Measurements from ENCODE around the gene RNF14. TPM values are rescaled to one million over a fixed set of nuclear protein-coding genes. Genes with fewer than 3 reads are reported as not detected.

Gene RNF14
- total RNA-seq, 2 experiments from 2014 or later: 32.5 to 35.7 TPM

GRCh38 chr5:141950207-141951005 lies 18.5 kb upstream of the RNF14 start:
- no peaks in the 10 kb centered on the region for H3K27me3 Mint-ChIP-seq
- H3K9me3 Mint-ChIP-seq: no peaks in the 10 kb centered on the region
- H3K4me1 Mint-ChIP-seq: peaks cover 27% of the 10 kb centered on the region
- CTCF ChIA-PET: interaction anchor here (1.2 to 2.5 kb wide), 2 partner anchors 10 to 31 kb away, joined by 3 to 18 read pairs; no protein-coding TSS in a partner anchor
- H3K36me3 Mint-ChIP-seq (ENCODE audit: low read depth): peaks cover 3% of the 10 kb centered on the region
- H3K27ac Mint-ChIP-seq: no peak overlapping the region
- POLR2A ChIA-PET: interaction anchor here (1.1 kb wide), 1 partner anchor 27 kb away, joined by 3 read pairs; the partner anchor contains the start of gene DELE1
- H3K4me3 Mint-ChIP-seq: no peak overlapping the region
- no peak for DNase-seq

DNA sequence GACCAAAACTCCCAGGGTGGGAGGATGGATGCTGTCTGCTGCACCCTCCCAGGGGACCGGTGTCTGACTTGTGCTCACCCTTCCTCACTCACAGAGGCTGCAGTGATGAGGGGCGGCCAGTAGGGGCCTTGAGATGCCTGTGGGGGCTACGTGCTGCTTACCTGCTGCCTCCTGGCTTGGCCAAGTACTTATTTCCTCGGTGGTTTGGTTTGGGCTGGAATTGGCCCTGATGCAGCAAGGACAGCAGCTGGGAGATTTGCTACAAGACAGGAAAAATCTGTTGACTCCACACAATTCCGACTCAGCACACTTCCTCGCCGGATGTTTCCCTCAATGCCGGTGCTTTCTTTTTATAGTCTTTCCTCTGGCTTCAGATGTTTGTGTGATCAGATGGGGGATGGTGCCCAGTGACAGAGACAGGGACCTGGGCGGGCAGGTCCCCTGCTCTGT lies 17.5 kb upstream of the RNF14 start:
- H3K27ac Mint-ChIP-seq: no peak overlapping the region
- no peaks in the 10 kb centered on the region for H3K9me3 Mint-ChIP-seq
- peaks cover 3% of the 10 kb centered on the region for H3K36me3 Mint-ChIP-seq (ENCODE audit: low read depth)
- ChIA-PET CTCF (interaction anchor here (1.0 to 2.5 kb wide), 3 partner anchors 9 to 30 kb away, joined by 3 to 18 read pairs (median 3); no protein-coding TSS in a partner anchor), POLR2A (no interaction called here)
- peak; percentile 30 for DNase-seq
- H3K4me3 Mint-ChIP-seq: no peak overlapping the region
- peaks cover 27% of the 10 kb centered on the region for H3K4me1 Mint-ChIP-seq
- no peaks in the 10 kb centered on the region for H3K27me3 Mint-ChIP-seq

DNA sequence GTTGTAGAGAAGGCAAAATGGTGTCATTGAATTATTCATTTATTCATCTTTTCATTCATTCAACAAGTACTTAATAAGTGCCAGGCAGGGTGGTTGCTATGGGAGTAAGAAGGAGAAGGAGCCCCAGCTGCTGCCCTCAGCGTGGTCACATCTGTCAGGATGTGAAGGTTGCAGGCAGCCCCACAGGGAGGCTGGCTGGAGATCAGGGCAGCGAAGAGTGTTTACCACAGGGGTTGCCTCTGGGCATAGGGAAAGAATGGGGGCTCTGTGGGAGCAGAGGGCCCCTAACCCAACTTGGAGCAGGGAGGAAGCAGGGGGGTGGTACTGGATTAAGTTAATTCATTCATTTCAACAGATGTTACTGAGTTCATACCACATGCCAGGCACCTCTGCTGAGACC lies 16.9 kb upstream of the RNF14 start:
- Mint-ChIP-seq H3K4me3 (no peak overlapping the region), H3K4me1 (peaks cover 30% of the 10 kb centered on the region), H3K36me3 (ENCODE audit: low read depth) (peaks cover 3% of the 10 kb centered on the region), H3K27ac (no peak overlapping the region), H3K27me3 (no peaks in the 10 kb centered on the region), H3K9me3 (no peaks in the 10 kb centered on the region)
- ChIA-PET CTCF (interaction anchor here (1.0 to 2.5 kb wide), 2 partner anchors 8 to 16 kb away, joined by 3 to 18 read pairs; no protein-coding TSS in a partner anchor), POLR2A (interaction anchor here (0.6 to 2.9 kb wide), 2 partner anchors 10 to 17 kb away, joined by 3 to 13 read pairs; partner anchors contain the start of gene RNF14)
- DNase-seq: no peak

DNA sequence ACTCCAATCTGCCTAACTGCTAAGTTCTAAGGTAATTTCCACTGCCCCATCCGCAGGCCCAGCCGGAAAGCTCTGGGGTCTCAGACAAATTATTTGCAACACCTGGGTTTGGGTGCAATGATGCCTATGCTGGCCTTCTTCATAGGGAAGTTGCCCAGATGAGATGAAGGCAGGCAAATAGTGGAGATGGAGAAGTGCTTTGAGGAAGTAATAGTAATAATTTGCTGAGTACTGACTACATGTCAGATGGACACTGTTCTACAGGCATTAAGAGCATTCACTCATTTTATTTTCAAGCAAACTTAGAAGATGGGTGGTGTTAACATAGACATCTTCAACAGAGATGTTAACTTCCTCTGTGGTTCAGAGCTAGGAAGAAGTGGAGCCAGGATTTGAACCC lies 14.7 kb upstream of the RNF14 start:
- peaks cover 50% of the 10 kb centered on the region for H3K4me1 Mint-ChIP-seq
- no peak overlapping the region for H3K27ac Mint-ChIP-seq
- no peaks in the 10 kb centered on the region for H3K9me3 Mint-ChIP-seq
- no peaks in the 10 kb centered on the region for H3K27me3 Mint-ChIP-seq
- H3K36me3 Mint-ChIP-seq (ENCODE audit: low read depth): no peaks in the 10 kb centered on the region
- H3K4me3 Mint-ChIP-seq: no peak overlapping the region
- no peak for DNase-seq
- POLR2A ChIA-PET: interaction anchor here (1.3 to 2.9 kb wide), 4 partner anchors 13 to 271 kb away, joined by 3 to 13 read pairs (median 4); partner anchors contain the start of genes DELE1 and RNF14
- CTCF ChIA-PET: interaction anchor here (0.6 to 2.8 kb wide), 3 partner anchors 15 to 310 kb away, joined by 5 to 9 read pairs (median 7); partner anchors contain the start of gene RNF14

GRCh38 chr5:141957367-141957996 lies 11.4 kb upstream of the RNF14 start:
- ChIA-PET CTCF (interaction anchor here (3.3 to 6.9 kb wide), 6 partner anchors 13 to 264 kb away, joined by 12 to 214 read pairs (median 85); partner anchors contain the start of genes DELE1, PCDH1 and RNF14), POLR2A (interaction anchor here (1.1 to 5.1 kb wide), 11 partner anchors 9 to 265 kb away, joined by 3 to 49 read pairs (median 5); partner anchors contain the start of genes DELE1, PCDH1 and RNF14)
- peaks cover 57% of the 10 kb centered on the region for H3K4me1 Mint-ChIP-seq
- peak overlapping the region; percentile 71 for H3K4me3 Mint-ChIP-seq
- no peaks in the 10 kb centered on the region for H3K9me3 Mint-ChIP-seq
- no peaks in the 10 kb centered on the region for H3K36me3 Mint-ChIP-seq (ENCODE audit: low read depth)
- H3K27ac Mint-ChIP-seq: peak overlapping the region; percentile 80
- DNase-seq: no peak
- no peaks in the 10 kb centered on the region for H3K27me3 Mint-ChIP-seq

DNA sequence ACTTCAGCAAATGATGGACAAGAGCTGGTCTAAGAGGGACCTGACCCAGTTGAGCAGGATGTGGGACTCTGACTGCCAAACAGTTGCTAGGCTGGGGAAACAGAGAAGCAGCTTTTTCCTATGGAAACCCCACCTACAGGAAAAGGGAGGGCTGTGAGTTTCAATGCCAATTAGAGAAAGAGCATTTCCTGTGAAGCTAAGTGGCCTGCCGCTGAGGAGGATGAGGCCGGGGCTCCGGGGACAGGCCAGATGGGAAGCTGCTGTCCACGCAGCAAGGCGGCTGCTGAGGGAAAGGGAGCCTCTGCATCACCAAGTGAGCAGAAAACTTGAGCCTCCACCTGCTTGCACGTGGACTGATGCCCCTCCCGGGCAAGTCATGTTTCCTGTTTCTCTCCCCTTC lies 10.8 kb upstream of the RNF14 start, which contains the start of gene PCDH12:
PCDH12 (minus strand) TSS at position 90 of the 400 bp plus-strand sequence. CDS start 351 bp downstream, outside the sequence.
- Mint-ChIP-seq H3K36me3 (ENCODE audit: low read depth) (no peaks in the 10 kb centered on the region), H3K4me1 (peaks cover 57% of the 10 kb centered on the region), H3K27me3 (no peaks in the 10 kb centered on the region), H3K27ac (peak within 1 kb of the TSS; percentile 80), H3K4me3 (peak within 1 kb of the TSS; percentile 71), H3K9me3 (no peaks in the 10 kb centered on the region)
- CTCF ChIA-PET: interaction anchor here (1.2 to 6.9 kb wide), 7 partner anchors 12 to 264 kb away, joined by 4 to 214 read pairs (median 72); partner anchors contain the start of genes DELE1, PCDH1 and RNF14
- POLR2A ChIA-PET: interaction anchor here (0.9 to 5.1 kb wide), 13 partner anchors 10 to 266 kb away, joined by 3 to 49 read pairs (median 4); partner anchors contain the start of genes DELE1, PCDH1 and RNF14
- DNase-seq: peak; percentile 52

GRCh38 chr5:141958546-141959172 lies 10.2 kb upstream of the RNF14 start:
- peak; percentile 37 for DNase-seq
- POLR2A ChIA-PET: interaction anchor here (0.9 to 5.1 kb wide), 13 partner anchors 10 to 267 kb away, joined by 3 to 49 read pairs (median 4); partner anchors contain the start of genes DELE1, PCDH1 and RNF14
- H3K4me3 Mint-ChIP-seq: peak overlapping the region; percentile 71
- H3K27ac Mint-ChIP-seq: peak overlapping the region; percentile 80
- CTCF ChIA-PET: interaction anchor here (0.6 to 6.9 kb wide), 12 partner anchors 7 to 304 kb away, joined by 3 to 214 read pairs (median 31); partner anchors contain the start of genes DELE1, PCDH1 and RNF14
- no peaks in the 10 kb centered on the region for H3K9me3 Mint-ChIP-seq
- no peaks in the 10 kb centered on the region for H3K36me3 Mint-ChIP-seq (ENCODE audit: low read depth)
- H3K27me3 Mint-ChIP-seq: no peaks in the 10 kb centered on the region
- H3K4me1 Mint-ChIP-seq: peaks cover 57% of the 10 kb centered on the region

GRCh38 chr5:141960018-141960417 lies 8.9 kb upstream of the RNF14 start:
- H3K9me3 Mint-ChIP-seq: no peaks in the 10 kb centered on the region
- no peaks in the 10 kb centered on the region for H3K27me3 Mint-ChIP-seq
- peak; percentile 31 for DNase-seq
- peak overlapping the region; percentile 80 for H3K27ac Mint-ChIP-seq
- no peaks in the 10 kb centered on the region for H3K36me3 Mint-ChIP-seq (ENCODE audit: low read depth)
- peak overlapping the region; percentile 54 for H3K4me3 Mint-ChIP-seq
- peaks cover 51% of the 10 kb centered on the region for H3K4me1 Mint-ChIP-seq
- ChIA-PET POLR2A (interaction anchor here (0.8 to 5.1 kb wide), 16 partner anchors 9 to 308 kb away, joined by 3 to 70 read pairs (median 6); partner anchors contain the start of genes DELE1 and RNF14), CTCF (interaction anchor here (0.6 to 6.9 kb wide), 43 partner anchors 9 to 564 kb away, joined by 3 to 214 read pairs (median 6); partner anchors contain the start of genes ARAP3, DELE1, GNPDA1 and PCDH1)

- Mint-ChIP-seq H3K4me3 (peak overlapping the region; percentile 46), H3K36me3 (ENCODE audit: low read depth) (no peaks in the 10 kb centered on the region), H3K27me3 (no peaks in the 10 kb centered on the region), H3K27ac (peak overlapping the region; percentile 80), H3K9me3 (no peaks in the 10 kb centered on the region), H3K4me1 (peaks cover 51% of the 10 kb centered on the region)
- CTCF ChIA-PET: interaction anchor here (0.5 to 6.9 kb wide), 69 partner anchors 10 to 627 kb away, joined by 3 to 214 read pairs (median 5); partner anchors contain the start of genes ARAP3, DELE1, FCHSD1 and GNPDA1
- DNase-seq: peak; percentile 93
- POLR2A ChIA-PET: interaction anchor here (0.8 to 5.1 kb wide), 19 partner anchors 9 to 342 kb away, joined by 3 to 70 read pairs (median 5); partner anchors contain the start of genes DELE1, DIAPH1, GNPDA1 and RNF14
Observed at GRCh38 chr5:141960449-141961323, 8.2 kb upstream of the RNF14 start.

DNA sequence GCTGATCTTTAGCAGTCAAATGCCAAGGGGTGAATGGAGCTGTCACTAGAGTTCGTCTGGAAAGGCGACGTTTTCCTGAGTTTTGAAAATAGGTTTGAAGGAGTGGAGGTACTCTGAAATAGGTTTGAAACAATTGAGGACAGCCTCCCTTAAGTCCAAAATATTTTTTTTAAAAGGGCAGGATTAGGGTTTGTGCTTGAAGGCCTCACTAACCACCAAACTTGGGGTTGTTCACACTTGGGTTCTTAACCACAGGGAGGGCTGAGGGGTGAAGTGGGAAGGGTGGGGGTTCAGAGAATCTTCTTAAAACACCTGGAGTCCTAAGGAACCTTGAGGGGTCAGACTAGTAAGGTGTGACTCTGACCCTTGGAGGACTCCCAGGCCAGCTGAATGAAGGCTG lies 7.4 kb upstream of the RNF14 start:
- ChIA-PET POLR2A (interaction anchor here (0.9 to 5.1 kb wide), 15 partner anchors 8 to 342 kb away, joined by 3 to 70 read pairs (median 5); partner anchors contain the start of genes DELE1, DIAPH1, GNPDA1 and RNF14), CTCF (interaction anchor here (0.5 to 6.9 kb wide), 58 partner anchors 9 to 532 kb away, joined by 3 to 214 read pairs (median 5); partner anchors contain the start of genes ARAP3, DELE1, FCHSD1 and GNPDA1)
- no peaks in the 10 kb centered on the region for H3K27me3 Mint-ChIP-seq
- H3K36me3 Mint-ChIP-seq (ENCODE audit: low read depth): no peaks in the 10 kb centered on the region
- no peak overlapping the region for H3K4me3 Mint-ChIP-seq
- peaks cover 51% of the 10 kb centered on the region for H3K4me1 Mint-ChIP-seq
- H3K27ac Mint-ChIP-seq: peak overlapping the region; percentile 80
- DNase-seq: no peak
- H3K9me3 Mint-ChIP-seq: no peaks in the 10 kb centered on the region

- H3K9me3 Mint-ChIP-seq: no peaks in the 10 kb centered on the region
- H3K4me1 Mint-ChIP-seq: peaks cover 39% of the 10 kb centered on the region
- H3K36me3 Mint-ChIP-seq (ENCODE audit: low read depth): no peaks in the 10 kb centered on the region
- H3K27ac Mint-ChIP-seq: no peak overlapping the region
- H3K4me3 Mint-ChIP-seq: no peak overlapping the region
- no peaks in the 10 kb centered on the region for H3K27me3 Mint-ChIP-seq
- POLR2A ChIA-PET: no interaction called here
- CTCF ChIA-PET: interaction anchor here (0.7 to 1.6 kb wide), 4 partner anchors 23 to 280 kb away, joined by 3 to 13 read pairs (median 4); no protein-coding TSS in a partner anchor
- DNase-seq: no peak
Observed at GRCh38 chr5:141963701-141964100, 5.2 kb upstream of the RNF14 start.

All from activated CD4-positive, alpha-beta memory T cell treated with anti-CD3 and anti-CD28 coated beads, Interleukin-2, amount 10 ng/mL, durations not matched to agents 7 days and 5 days (primary cell).